ENCODE results near the gene PCGF2.

- no peak for TF ChIP-seq POLR2AphosphoS5 (IDR thresholded peaks at IDR 0.05)
- TF ChIP-seq POLR2A (IDR thresholded peaks at IDR 0.05): no peak
- TF ChIP-seq CTCF (IDR thresholded peaks at IDR 0.05): no peak
Observed at GRCh38 chr17:38727736-38728135, 20.4 kb downstream of the PCGF2 start.
